ENCODE results near the gene KCNA5.

KCNA5 gene

GRCh38 chr12:5043589-5044419 lies at the start of gene KCNA5:
Gene KCNA5 (plus strand): TSS chr12:5043879. CDS start chr12:5044148, 269 bp downstream.
- TF ChIP-seq CTCF (IDR thresholded peaks at IDR 0.05; ENCODE audit: low read depth, low read length), result no peak
- no peak within 1 kb of the TSS for H3K4me3 ChIP-seq (ENCODE audit: low read depth, low read length)

- no peak overlapping the region for H3K4me3 ChIP-seq (ENCODE audit: low read depth, low read length)
- no peak for TF ChIP-seq CTCF (IDR thresholded peaks at IDR 0.05; ENCODE audit: low read depth, low read length)
Observed at GRCh38 chr12:4994622-4995021, 49.1 kb upstream of the KCNA5 start.

- no peak overlapping the region for H3K4me3 ChIP-seq (ENCODE audit: low read depth, low read length)
- TF ChIP-seq CTCF (IDR thresholded peaks at IDR 0.05; ENCODE audit: low read depth, low read length), result no peak
Observed at GRCh38 chr12:4996714-4997113, 47.0 kb upstream of the KCNA5 start.

GRCh38 chr12:4997939-4998338 lies 45.7 kb upstream of the KCNA5 start:
- TF ChIP-seq CTCF (IDR thresholded peaks at IDR 0.05; ENCODE audit: low read depth, low read length), result no peak
- no peak overlapping the region for H3K4me3 ChIP-seq (ENCODE audit: low read depth, low read length)

GRCh38 chr12:5000204-5000603 lies 43.5 kb upstream of the KCNA5 start:
- H3K4me3 ChIP-seq (ENCODE audit: low read depth, low read length), result no peak overlapping the region
- TF ChIP-seq CTCF (IDR thresholded peaks at IDR 0.05; ENCODE audit: low read depth, low read length), result no peak

GRCh38 chr12:5000658-5001385 lies 42.9 kb upstream of the KCNA5 start:
- TF ChIP-seq CTCF (IDR thresholded peaks at IDR 0.05; ENCODE audit: low read depth, low read length), result no peak
- no peak overlapping the region for H3K4me3 ChIP-seq (ENCODE audit: low read depth, low read length)
